B cell (primary cell): ENCODE measurements around the gene RNF11. TPM values are rescaled to one million over a fixed set of nuclear protein-coding genes. Genes with fewer than 3 reads are reported as not detected.

Experiments
- ATAC-seq: fragments of 200-7000 bp; cut with Tn5 transposase; one replicate; pipeline ENCODE4 v1.10.0; 2021; ENCODE audit warnings: low read depth, mild to moderate bottlenecking, moderate number of reproducible peaks, moderate library complexity
- CTCF ChIA-PET: fragments of 350-600 bp; sonication (Branson Sonifier 250); formaldehyde crosslinking; loops from one replicate; lab custom pipeline; 2021; ENCODE audit warnings: antibody characterized with exemption, inconsistent platforms; lab: Charles Lee
- POLR2A ChIA-PET: fragments of 350-600 bp; sonication (Branson Sonifier 250); formaldehyde crosslinking; loops from one replicate; lab custom pipeline; 2021; ENCODE audit warnings: antibody characterized with exemption; lab: Charles Lee
- DNase-seq: peaks from one replicate; pipeline ENCODE4 v3.0.0; 2013
- H2AFZ ChIP-seq: 2 replicates; pipeline ENCODE4 v1.6.1; 2012; ENCODE audit warnings: mild to moderate bottlenecking, low read depth, low read length; ENCODE audit not compliant: insufficient read depth, poor library complexity, severe bottlenecking
- H3K27ac ChIP-seq, 2 donors: 1 replicate in 1 of 2; 2 replicates in 1 of 2; pipeline ENCODE4 v1.5.1; 2012 to 2013; ENCODE audit warnings: low read length in 2 of 2, mild to moderate bottlenecking in 2 of 2, moderate library complexity in 1 of 2
- H3K27me3 ChIP-seq, 4 experiments: fragments of 200-600 bp in 1 of 4; sonication (generic) in 1 of 4; replicated peaks in 1 of 4; 1 replicate in 2 of 4; 2 replicates in 2 of 4; pipeline versions ENCODE4 v1.6.1 to v1.7.0; 2013 to 2016; ENCODE audit warnings: low read length in 3 of 4, mild to moderate bottlenecking in 2 of 4, mixed read lengths in 1 of 4, moderate library complexity in 1 of 4; ENCODE audit not compliant: insufficient read depth in 4 of 4, control insufficient read depth in 3 of 4; ENCODE audit errors: control extremely low read depth in 1 of 4
- H3K36me3 ChIP-seq, 2 experiments: replicated peaks in 1 of 2; 1 replicate in 1 of 2; 2 replicates in 1 of 2; pipeline versions ENCODE4 v1.6.1 to v1.7.1; 2013; ENCODE audit warnings: low read length in 1 of 2; ENCODE audit not compliant: insufficient read depth in 2 of 2, control insufficient read depth in 1 of 2; ENCODE audit errors: control extremely low read depth in 1 of 2, extremely low read depth in 1 of 2
- H3K4me1 ChIP-seq, 2 donors: fragments of 200-600 bp in 1 of 2; sonication (generic) in 1 of 2; 1 replicate in 1 of 2; 2 replicates in 1 of 2; pipeline versions ENCODE4 v1.5.1 to v1.6.1; 2013 to 2017; ENCODE audit warnings: low read length in 2 of 2; ENCODE audit not compliant: control insufficient read depth in 2 of 2, insufficient read depth in 2 of 2
- H3K4me2 ChIP-seq: replicated peaks from 2 replicates; pipeline ENCODE3; 2012; ENCODE audit warnings: mild to moderate bottlenecking, low read depth, low read length; ENCODE audit not compliant: poor library complexity, severe bottlenecking
- H3K4me3 ChIP-seq, 5 experiments: fragments of 200-600 bp in 1 of 5; sonication (generic) in 1 of 5; 1 replicate in 3 of 5; 2 replicates in 2 of 5; pipeline versions ENCODE4 v1.5.1 to v1.7.0; 2011 to 2016; ENCODE audit warnings: low read length in 4 of 5, mild to moderate bottlenecking in 4 of 5, low read depth in 2 of 5, control low read depth in 1 of 5, moderate library complexity in 1 of 5; ENCODE audit not compliant: insufficient read depth in 1 of 5; ENCODE audit errors: control extremely low read depth in 1 of 5, extremely low read depth in 1 of 5
- H3K79me2 ChIP-seq: fragments of 200-600 bp; sonication (generic); one replicate; pipeline ENCODE4 v1.6.0; 2016; ENCODE audit warnings: low read length; ENCODE audit not compliant: control insufficient read depth, insufficient read depth
- H3K9ac ChIP-seq: fragments of 200-600 bp; sonication (generic); 2 replicates; pipeline ENCODE4 v1.6.1; 2017; ENCODE audit warnings: mild to moderate bottlenecking, low read length, moderate library complexity
- H3K9me3 ChIP-seq, 3 donors: one replicate each; pipeline versions ENCODE4 v1.6.1 to v1.7.1; 2013; ENCODE audit warnings: low read length in 2 of 3; ENCODE audit not compliant: control insufficient read depth in 2 of 3, insufficient read depth in 1 of 3; ENCODE audit errors: control extremely low read depth in 1 of 3
- H4K20me1 ChIP-seq: 2 replicates; pipeline ENCODE4 v1.6.0; 2012; ENCODE audit warnings: mild to moderate bottlenecking, low read length; ENCODE audit not compliant: insufficient read depth, control insufficient read depth, poor library complexity, severe bottlenecking
- H3K27ac Mint-ChIP-seq: one replicate; pipeline ENCODE4 v1.8.0; 2021; ENCODE audit warnings: mixed read lengths
- H3K27me3 Mint-ChIP-seq: one replicate; pipeline ENCODE4 v1.8.0; 2021; ENCODE audit warnings: mixed read lengths
- H3K4me1 Mint-ChIP-seq: one replicate; pipeline ENCODE4 v1.8.0; 2021; ENCODE audit warnings: mixed read lengths
- H3K4me3 Mint-ChIP-seq: one replicate; pipeline ENCODE4 v1.8.0; 2021; ENCODE audit warnings: mixed read lengths
- H3K9me3 Mint-ChIP-seq: one replicate; pipeline ENCODE4 v1.8.0; 2022; ENCODE audit warnings: mixed read lengths; ENCODE audit not compliant: insufficient read depth
- CTCF ChIP-seq: fragments of 200-600 bp; IDR thresholded peaks from one replicate; pipeline ENCODE4 v1.8.0; 2022; ENCODE audit warnings: antibody characterized with exemption, mild to moderate bottlenecking
- EZH2 ChIP-seq: IDR thresholded peaks from 2 replicates; pipeline ENCODE4 v1.6.1; 2012; ENCODE audit warnings: borderline replicate concordance, low read depth, mild to moderate bottlenecking, moderate library complexity, low read length; ENCODE audit not compliant: insufficient read depth, poor library complexity, severe bottlenecking
- WGBS: methylation state at CpG from one replicate; pipeline ENCODE4 v1.1.5; 2013; ENCODE audit warnings: missing lambda C conversion rate; ENCODE audit not compliant: insufficient coverage; 5-methylcytosine and 5-hydroxymethylcytosine counted together
- intact Hi-C: fragments of 100-400 bp; cut with micrococcal nuclease; formaldehyde crosslinking; loops from one replicate; pipeline ENCODE4 v1.10.0; 2022
- polyA plus RNA-seq: library from polyadenylated mRNA; depleted of rRNA; stranded (reverse); fragments of >200 nt; gene quantifications from 2 replicates; pipeline ENCODE4 v1.2.3, GENCODE V29; 2012
- total RNA-seq, 2 donors: library from RNA; stranded (reverse); fragments of 120-200 nt in 1 of 2; gene quantifications; 1 replicate in 1 of 2; 2 replicates in 1 of 2; pipeline versions ENCODE4 v1.2.3 to v1.2.4, GENCODE V29; 2013 to 2022

The RNF11 gene
- total and polyA plus RNA-seq, 2 donors (not counting 1 experiment from before 2014, with no cell fraction given), result 10.0 to 20.6 TPM

- Mint-ChIP-seq H3K27me3 (peaks cover 10% of the 10 kb centered on the region), H3K4me1 (peaks cover 10% of the 10 kb centered on the region), H3K4me3 (peak overlapping the region; percentile 60), H3K27ac (no peak overlapping the region), H3K9me3 (no peaks in the 10 kb centered on the region)
- Histone ChIP-seq H3K4me1 (peaks cover 6 to 12% of the 10 kb centered on the region in 2 donors), H3K4me3 (peak overlapping the region in 4 of 5 experiments; percentile 27 to 60 (median 46)), H3K4me2 (peak overlapping the region; percentile 83), H3K36me3 (no peaks in the 10 kb centered on the region), H3K27ac (no peak overlapping the region), H2AFZ (peak overlapping the region; percentile 75), H3K27me3 (peaks cover 0 to 9% (median 0%) of the 10 kb centered on the region in 4 experiments), H3K9ac (peak overlapping the region; percentile 64), H3K79me2 (no peaks in the 10 kb centered on the region), H4K20me1 (no peaks in the 10 kb centered on the region), H3K9me3 (peaks cover 0 to 8% (median 0%) of the 10 kb centered on the region in 3 donors)
- intact Hi-C loops, result loop anchor here (2.0 kb wide), 1 partner anchor 108 kb away; no protein-coding TSS in a partner anchor
- 25% methylated on average over 32 of the region's 33 CpGs for WGBS
- CTCF ChIA-PET, result interaction anchor here (0.5 to 3.8 kb wide), 25 partner anchors 9 to 1859 kb away, joined by 3 to 61 read pairs (median 3); partner anchors contain the start of gene RNF11
- TF ChIP-seq CTCF, result peak; percentile 96
- TF ChIP-seq EZH2, result no peak
- ATAC-seq (peak; percentile 76), DNase-seq (peak; percentile 70)
- POLR2A ChIA-PET, result no interaction called here
Observed at GRCh38 chr1:51296383-51297357, 60.6 kb downstream of the RNF11 start.
